ENCODE data around the gene EVI5L. TPM values are rescaled to one million over a fixed set of nuclear protein-coding genes. Genes with fewer than 3 reads are reported as not detected.
A peak's percentile ranks its signal among the peaks of the same experiment; 100 is the strongest.

Gene EVI5L
- total and polyA plus RNA-seq, 2 of the 8 experiments (the other 6 are each of a cell fraction or from before 2014, with no cell fraction given), result 7.2 to 11.0 TPM

DNA sequence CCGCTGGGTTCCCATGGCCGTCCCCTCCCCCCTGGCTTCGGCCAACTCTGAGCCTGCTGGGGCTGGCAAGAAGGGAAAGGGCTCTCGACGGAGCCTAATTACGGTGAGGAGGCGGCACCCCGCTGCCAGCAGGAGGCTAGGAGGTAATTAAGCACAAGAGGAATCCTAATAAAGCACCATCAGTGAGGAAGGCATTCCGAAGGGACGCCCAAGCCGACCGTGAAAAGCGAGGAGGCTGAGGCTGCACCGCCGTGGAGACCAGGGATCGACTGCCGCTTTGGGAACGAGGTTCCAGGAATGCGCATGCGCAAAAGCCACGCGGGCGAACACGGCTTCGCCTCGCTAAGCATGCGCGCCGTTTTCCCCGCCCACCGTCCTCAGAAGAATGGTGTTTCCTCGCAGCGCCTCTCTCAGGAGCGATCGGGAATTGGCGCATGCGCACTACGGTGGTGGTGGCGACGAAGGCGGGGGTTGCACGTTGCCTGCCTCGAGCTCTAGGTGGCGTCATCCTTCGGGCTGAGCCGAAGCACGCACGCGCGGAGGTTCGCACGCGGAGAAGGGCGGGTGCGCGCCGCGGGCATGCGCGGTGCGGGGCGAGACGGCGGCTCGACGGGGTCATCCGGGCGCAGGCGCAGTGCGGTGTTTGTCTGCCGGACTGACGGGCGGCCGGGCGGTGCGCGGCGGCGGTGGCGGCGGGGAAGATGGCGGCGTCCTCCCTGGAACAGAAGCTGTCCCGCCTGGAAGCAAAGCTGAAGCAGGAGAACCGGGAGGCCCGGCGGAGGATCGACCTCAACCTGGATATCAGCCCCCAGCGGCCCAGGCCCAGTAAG is 73.4 kb downstream of the EVI5L start, which contains the start of gene MAP2K7:
Gene MAP2K7 (plus strand): TSS at position 634 of the 830 bp plus-strand sequence. CDS start 68 bp downstream, at position 702.
- H3K23ac ChIP-seq (ENCODE audit: insufficient read length), result no peak within 1 kb of the TSS
- peak within 1 kb of the TSS; percentile 95 for H2BK5ac ChIP-seq (ENCODE audit: low read depth, low read length)
- H3K9me3 ChIP-seq (ENCODE audit: insufficient read depth in 2 of 2, low read depth in 1 of 2, low read length in 1 of 2), result no peaks in the 10 kb centered on the region
- no peak within 1 kb of the TSS for H2BK120ac ChIP-seq (replicated peaks; ENCODE audit: low read depth, low read length)
- peak within 1 kb of the TSS; percentile 49 to 64 (median 62) for H3K9ac ChIP-seq (replicated peaks in 1 of 4; ENCODE audit: extremely low read depth in 1 of 4, low read depth in 3 of 4, low read length in 3 of 4)
- peak within 1 kb of the TSS; percentile 74; the same call in 1 of the 2 replicates for H3K27ac ChIP-seq (ENCODE audit: low read depth, low read length)
- FAIRE-seq, result peak; percentile 89
- peak within 1 kb of the TSS; percentile 92 for H3K4ac ChIP-seq (replicated peaks; ENCODE audit: insufficient read length, low read depth, low read length)
- H4K8ac ChIP-seq (ENCODE audit: extremely low read depth, insufficient read depth, low read length), result peak within 1 kb of the TSS; percentile 97
- 0 out of 2 replicates have a peak within 1 kb of the TSS, but pooled peaks have one; percentile 62 for H2BK12ac ChIP-seq (ENCODE audit: low read depth, low read length)
- peak within 1 kb of the TSS; percentile 45 to 91 (median 82) for H3K4me3 ChIP-seq (ENCODE audit: extremely low read depth in 1 of 4, insufficient read depth in 2 of 4, low read depth in 3 of 4, low read length in 4 of 4)
- no peaks in the 10 kb centered on the region; a peak in 2 of 8 replicates for H3K36me3 ChIP-seq (ENCODE audit: control insufficient read depth in 2 of 4, insufficient read depth in 4 of 4, low read length in 3 of 4)
- H2BK15ac ChIP-seq (ENCODE audit: low read length), result 0 out of 2 replicates have a peak within 1 kb of the TSS, but pooled peaks have one; percentile 48
- H2BK20ac ChIP-seq (ENCODE audit: low read length), result no peak within 1 kb of the TSS
- 2% methylated on average over 69 of the region's 89 CpGs; no CpG with 5 or more reads in 1 of the 2 experiments for WGBS, 2 experiments (ENCODE audit: extremely low coverage in 1 of 2, insufficient coverage in 1 of 2, insufficient read length in 1 of 2, insufficient replicate concordance in 2 of 2, low coverage in 1 of 2, low lambda C conversion rate in 2 of 2, missing lambda C conversion rate in 1 of 2)
- H2AK5ac ChIP-seq (ENCODE audit: low read depth, low read length), result peak within 1 kb of the TSS; percentile 82; the same call in 1 of the 2 replicates
- peaks cover 3 to 10% of the 10 kb centered on the region in 2 experiments for H4K20me1 ChIP-seq (replicated peaks in 1 of 2; ENCODE audit: control insufficient read depth in 1 of 2, insufficient read depth in 2 of 2, low read length in 2 of 2)
- H3K4me1 ChIP-seq (replicated peaks in 1 of 4; ENCODE audit: control insufficient read depth in 3 of 4, insufficient read depth in 4 of 4, low read length in 3 of 4), result peaks cover 0 to 13% (median 7%) of the 10 kb centered on the region in 4 experiments; a peak in 5 of 7 replicates
- H4K5ac ChIP-seq (ENCODE audit: insufficient read length, low read depth, low read length), result peak within 1 kb of the TSS; percentile 97
- peaks cover 13% of the 10 kb centered on the region for H3K23me2 ChIP-seq (ENCODE audit: low read depth, low read length)
- H3K56ac ChIP-seq (replicated peaks; ENCODE audit: insufficient read length, low read depth, low read length), result peak within 1 kb of the TSS; percentile 92
- ChIA-PET POLR2A (ENCODE audit: partially characterized antibody) (interaction anchor here (0.7 to 5.0 kb wide), 13 partner anchors 9 to 46 kb away, joined by 3 to 22 read pairs (median 4); partner anchors contain the start of genes LRRC8E, SNAPC2 and TGFBR3L), CTCF (ENCODE audit: partially characterized antibody) (interaction anchor here (0.5 to 4.9 kb wide), 17 partner anchors 11 to 273 kb away, joined by 3 to 14 read pairs (median 4); partner anchors contain the start of genes PRR36 and TGFBR3L)
- H3K79me1 ChIP-seq (ENCODE audit: low read depth, low read length), result peaks cover 9% of the 10 kb centered on the region
- H2AFZ ChIP-seq (ENCODE audit: low read length), result no peak within 1 kb of the TSS
- H3K4me2 ChIP-seq (ENCODE audit: insufficient read depth in 1 of 2, low read depth in 2 of 2, low read length in 2 of 2), result peak within 1 kb of the TSS; percentile 90 to 97
- H3K27me3 ChIP-seq (replicated peaks in 1 of 4; ENCODE audit: control insufficient read depth in 3 of 4, extremely low read depth in 1 of 4, insufficient read depth in 3 of 4, low read length in 3 of 4), result no peaks in the 10 kb centered on the region
- peak within 1 kb of the TSS; percentile 90 for H4K91ac ChIP-seq (replicated peaks; ENCODE audit: insufficient read length, low read length)
- H3K79me2 ChIP-seq (ENCODE audit: control insufficient read depth in 1 of 2, insufficient read depth in 2 of 2, low read length in 2 of 2), result peaks cover 0 to 22% of the 10 kb centered on the region in 2 experiments; a peak in 2 of 4 replicates
- H3K18ac ChIP-seq (ENCODE audit: extremely low read depth, low read length), result peak within 1 kb of the TSS; percentile 86
- H3K14ac ChIP-seq (ENCODE audit: insufficient read length), result no peak within 1 kb of the TSS
- DNase-seq (ENCODE audit: low read depth in 1 of 2, low spot score in 2 of 2), result peak; percentile 100
- TF ChIP-seq BACH1 (IDR thresholded peaks at IDR 0.05; ENCODE audit: low read length) (peak; percentile 61), RBBP5 (IDR thresholded peaks at IDR 0.05; ENCODE audit: borderline replicate concordance, low read depth, low read length) (peak; percentile 76; the same call in 1 of the 2 replicates), RNF2 (IDR thresholded peaks at IDR 0.05; ENCODE audit: borderline replicate concordance, low read depth, low read length, missing control alignments, poor library complexity, severe bottlenecking) (no peak), FOSL1 (IDR thresholded peaks at IDR 0.05; ENCODE audit: insufficient read depth, low read depth, low read length) (no peak), BCL11A (IDR thresholded peaks at IDR 0.05; ENCODE audit: low read depth in 2 of 2, low read length in 2 of 2) (no peak), ASH2L (IDR thresholded peaks at IDR 0.05; ENCODE audit: low read length) (peak; percentile 74), CREB1 (IDR thresholded peaks at IDR 0.05) (peak; percentile 80)
- TF ChIP-seq, protein P1, sequence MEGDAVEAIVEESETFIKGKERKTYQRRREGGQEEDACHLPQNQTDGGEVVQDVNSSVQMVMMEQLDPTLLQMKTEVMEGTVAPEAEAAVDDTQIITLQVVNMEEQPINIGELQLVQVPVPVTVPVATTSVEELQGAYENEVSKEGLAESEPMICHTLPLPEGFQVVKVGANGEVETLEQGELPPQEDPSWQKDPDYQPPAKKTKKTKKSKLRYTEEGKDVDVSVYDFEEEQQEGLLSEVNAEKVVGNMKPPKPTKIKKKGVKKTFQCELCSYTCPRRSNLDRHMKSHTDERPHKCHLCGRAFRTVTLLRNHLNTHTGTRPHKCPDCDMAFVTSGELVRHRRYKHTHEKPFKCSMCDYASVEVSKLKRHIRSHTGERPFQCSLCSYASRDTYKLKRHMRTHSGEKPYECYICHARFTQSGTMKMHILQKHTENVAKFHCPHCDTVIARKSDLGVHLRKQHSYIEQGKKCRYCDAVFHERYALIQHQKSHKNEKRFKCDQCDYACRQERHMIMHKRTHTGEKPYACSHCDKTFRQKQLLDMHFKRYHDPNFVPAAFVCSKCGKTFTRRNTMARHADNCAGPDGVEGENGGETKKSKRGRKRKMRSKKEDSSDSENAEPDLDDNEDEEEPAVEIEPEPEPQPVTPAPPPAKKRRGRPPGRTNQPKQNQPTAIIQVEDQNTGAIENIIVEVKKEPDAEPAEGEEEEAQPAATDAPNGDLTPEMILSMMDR (IDR thresholded peaks at IDR 0.05; ENCODE audit: control extremely low read depth in 1 of 3, insufficient read depth in 1 of 3, low read depth in 1 of 3, low read length in 3 of 3), result peak; percentile 83 to 95 (median 94)
